K562 (cell line): Measurements from ENCODE around the gene TESK2. TPM values are rescaled to one million over a fixed set of nuclear protein-coding genes. Genes with fewer than 3 reads are reported as not detected.

ENCODE experiments used
- ATAC-seq: fragments of 200-7000 bp; cut with Tn5 transposase; 3 replicates; pipeline ENCODE4 v1.9.1; 2020; ENCODE audit warnings: moderate library complexity
- BruUV-seq: library from RNA; stranded (reverse); fragments of 400-500 nt; replicated peaks from 2 replicates; lab custom pipeline; 2021; lab: Mats Ljungman, UMichigan
- CTCF ChIA-PET: fragments of 300-600 bp; formaldehyde crosslinking; extraction: SDS; loops from one replicate; lab custom pipeline; 2021; ENCODE audit warnings: low intra/inter-chr PET ratio; lab: Yijun Ruan, JAX
- POLR2A ChIA-PET: fragments of 300-600, 350-650 bp; sonication (Branson Sonifier 250); formaldehyde crosslinking; extraction: SDS; loops from one replicate; lab custom pipeline; 2021; ENCODE audit warnings: antibody characterized with exemption, inconsistent platforms; lab: Yijun Ruan, JAX
- DNase-seq, 4 experiments: peaks; one replicate each; pipeline versions ENCODE4 v3.0.0 to v3.0.0-alpha.2; 2011 to 2018; ENCODE audit warnings: low spot score in 3 of 4, mixed read lengths in 3 of 4; ENCODE audit errors: extremely low read depth in 1 of 4
- FAIRE-seq: peaks from 2 replicates; lab custom pipeline; 2011; peaks lifted over from hg19 to GRCh38; lab: Jason Lieb, UNC
- H2AFZ ChIP-seq: 2 replicates; pipeline ENCODE4 v1.6.0; 2011; ENCODE audit warnings: low read depth, low read length, control low read depth, inconsistent platforms
- H3K27ac ChIP-seq: fragments of 200-600 bp; 3 replicates; pipeline ENCODE4 v1.8.0; 2011; ENCODE audit warnings: low read depth, mild to moderate bottlenecking, control low read depth, inconsistent platforms, low read length, moderate library complexity, mixed read lengths; ENCODE audit errors: extremely low read depth
- H3K27me3 ChIP-seq, 2 experiments: fragments of 300-600 bp in 1 of 2; 2 replicates in 1 of 2; 3 replicates in 1 of 2; pipeline versions ENCODE4 v1.6.0 to v1.8.0; 2011; ENCODE audit warnings: inconsistent platforms in 2 of 2, low read length in 2 of 2, mild to moderate bottlenecking in 1 of 2, mixed read lengths in 1 of 2, moderate library complexity in 1 of 2; ENCODE audit not compliant: control insufficient read depth in 2 of 2, insufficient read depth in 2 of 2
- H3K36me3 ChIP-seq: fragments of 300-600 bp; 3 replicates; pipeline ENCODE4 v1.8.0; 2011; ENCODE audit warnings: mild to moderate bottlenecking, low read length, inconsistent platforms; ENCODE audit not compliant: control insufficient read depth, insufficient read depth
- H3K4me1 ChIP-seq, 2 experiments: fragments of 200-600 bp in 1 of 2; replicated peaks in 1 of 2; 2 replicates in 1 of 2; 3 replicates in 1 of 2; pipeline versions ENCODE4 v1.5.1 to v1.8.0; 2011; ENCODE audit warnings: inconsistent platforms in 2 of 2, low read length in 2 of 2, mild to moderate bottlenecking in 1 of 2, mixed read lengths in 1 of 2, moderate library complexity in 1 of 2; ENCODE audit not compliant: control insufficient read depth in 2 of 2, insufficient read depth in 2 of 2
- H3K4me2 ChIP-seq: 2 replicates; pipeline ENCODE4 v1.6.1; 2011; ENCODE audit warnings: low read length, control low read depth, inconsistent platforms, mixed read lengths; ENCODE audit not compliant: insufficient read depth
- H3K4me3 ChIP-seq: fragments of 200-600 bp; sonication (generic), shearing (Covaris generic); 2 replicates; pipeline ENCODE4 v1.5.1; 2016; ENCODE audit warnings: control low read depth, inconsistent platforms
- H3K79me2 ChIP-seq: fragments of 200-600 bp; 3 replicates; pipeline ENCODE4 v1.8.0; 2011; ENCODE audit warnings: low read length, inconsistent platforms; ENCODE audit not compliant: control insufficient read depth, insufficient read depth
- H3K9ac ChIP-seq, 2 experiments: 2 replicates each; pipeline versions ENCODE4 v1.6.0 to v1.6.1; 2011; ENCODE audit warnings: low read depth in 2 of 2, low read length in 2 of 2, control low read depth in 1 of 2, inconsistent platforms in 1 of 2, mild to moderate bottlenecking in 1 of 2, mixed read lengths in 1 of 2; ENCODE audit not compliant: insufficient read depth in 1 of 2
- H3K9me1 ChIP-seq: one replicate; pipeline ENCODE4 v1.6.0; 2011; ENCODE audit warnings: inconsistent platforms, mild to moderate bottlenecking, low read length, moderate library complexity; ENCODE audit not compliant: control insufficient read depth, insufficient read depth
- H3K9me3 ChIP-seq: replicated peaks from 2 replicates; pipeline ENCODE4 v1.5.1; 2011; ENCODE audit warnings: low read depth, low read length, inconsistent platforms; ENCODE audit not compliant: control insufficient read depth, insufficient read depth
- H4K20me1 ChIP-seq: replicated peaks from 2 replicates; pipeline ENCODE4 v1.6.1; 2011; ENCODE audit warnings: low read length, inconsistent platforms, mixed read lengths; ENCODE audit not compliant: control insufficient read depth, insufficient read depth
- ERF ChIP-seq: fragments of 450-650 bp; formaldehyde crosslinking; IDR thresholded peaks from 2 replicates; pipeline ENCODE4 v1.4.0; 2020; ENCODE audit warnings: mild to moderate bottlenecking, mixed read lengths
- FOS ChIP-seq: IDR thresholded peaks from 3 replicates; pipeline ENCODE4 v1.6.1; 2011; ENCODE audit not compliant: insufficient read length; ENCODE audit errors: extremely low read depth
- HDAC1 ChIP-seq, 2 experiments: fragments of 450-650 bp; IDR thresholded peaks; 2 replicates each; pipeline ENCODE4 v1.6.1; 2016 to 2017; ENCODE audit warnings: inconsistent platforms in 1 of 2, mild to moderate bottlenecking in 1 of 2, moderate library complexity in 1 of 2
- HNRNPL ChIP-seq: fragments of 200-400 bp; formaldehyde crosslinking; IDR thresholded peaks from 2 replicates; pipeline ENCODE4 v1.6.1; 2017; ENCODE audit warnings: low read depth, mild to moderate bottlenecking, low read length
- KLF10 ChIP-seq: fragments of 250-450 bp; sonication (Bioruptor Pico); IDR thresholded peaks from 2 replicates; pipeline ENCODE4 v1.6.1; 2021; ENCODE audit warnings: matching md5 sums
- MLLT1 ChIP-seq, 2 experiments: fragments of 450-650 bp; IDR thresholded peaks; 2 replicates each; pipeline ENCODE4 v1.6.1; 2016
- MYBL2 ChIP-seq, 2 experiments: fragments of 450-650 bp in 1 of 2; sonication (generic) in 1 of 2; formaldehyde crosslinking in 1 of 2; IDR thresholded peaks; 2 replicates each; pipeline versions ENCODE4 v1.6.1 to v1.8.1; 2017 to 2022; ENCODE audit warnings: borderline replicate concordance in 1 of 2, inconsistent platforms in 1 of 2, low read depth in 1 of 2, mild to moderate bottlenecking in 1 of 2, missing genetic modification reagents in 1 of 2, moderate library complexity in 1 of 2
- NFIC ChIP-seq: fragments of 450-650 bp; IDR thresholded peaks from 2 replicates; pipeline ENCODE4 v1.6.1; 2017; ENCODE audit warnings: mild to moderate bottlenecking, inconsistent platforms
- PTRF ChIP-seq: fragments of 450-650 bp; IDR thresholded peaks from 2 replicates; pipeline ENCODE4 v1.6.1; 2016; ENCODE audit warnings: mild to moderate bottlenecking, missing genetic modification characterization, missing compliant biosample characterization
- RCOR1 ChIP-seq, 2 experiments: IDR thresholded peaks; 2 replicates each; pipeline ENCODE4 v1.6.1; 2012; ENCODE audit warnings: low read depth in 2 of 2, low read length in 2 of 2, borderline replicate concordance in 1 of 2, improper control_type of control experiment in 1 of 2
- ZNF133 ChIP-seq: fragments of 250-450 bp; sonication (Bioruptor Pico); IDR thresholded peaks from 2 replicates; pipeline ENCODE4 v1.4.0; 2020; ENCODE audit warnings: mild to moderate bottlenecking
- ZNF518B ChIP-seq: fragments of 250-450 bp; sonication (Bioruptor Pico); IDR thresholded peaks from 2 replicates; pipeline ENCODE4 v1.5.0; 2021; ENCODE audit warnings: mild to moderate bottlenecking, moderate library complexity
- ZNF695 ChIP-seq: fragments of 450-650 bp; formaldehyde crosslinking; IDR thresholded peaks from 2 replicates; pipeline ENCODE4 v1.4.0; 2020; ENCODE audit warnings: mild to moderate bottlenecking, moderate library complexity
- ZNF830 ChIP-seq: fragments of 250-450 bp; sonication (Bioruptor Pico); IDR thresholded peaks from 2 replicates; pipeline ENCODE4 v1.5.0; 2021; ENCODE audit warnings: mild to moderate bottlenecking
- WGBS: fragments of 100-300 bp; shearing (Covaris generic); methylation state at CpG from one replicate; pipeline ENCODE4 v1.1.6; 2016; ENCODE audit warnings: low coverage, mixed read lengths; ENCODE audit not compliant: insufficient coverage; ENCODE audit errors: missing lambda C conversion rate; 5-methylcytosine and 5-hydroxymethylcytosine counted together
- in situ Hi-C: fragments of 300-500 bp; cut with MboI; formaldehyde crosslinking; loops from 4 replicates; pipeline ENCODE4 v1.15.0; 2018; ENCODE audit warnings: inconsistent platforms, mixed read lengths
- intact Hi-C: fragments of 100-400 bp; cut with micrococcal nuclease; formaldehyde crosslinking; loops from 2 replicates; pipeline ENCODE4 v1.14.2; 2022
- polyA plus RNA-seq, 8 experiments: library from polyadenylated mRNA; depleted of rRNA in 4 of 8; stranded (reverse) in 5 of 8; unstranded in 3 of 8; fragments of >200 nt; fragmentation: Nextera tagmentation in 2 of 8; fragmentation: Illumina TruSeq in 1 of 8; extraction: Ambion mirVana in 2 of 8; extraction: Trizol in 1 of 8; gene quantifications; 2 replicates each; pipeline versions ENCODE4 v1.2.1 to v1.2.3, GENCODE V29; 2011 to 2014; ENCODE audit warnings: inconsistent platforms in 1 of 8, missing spikeins in 1 of 8
- total RNA-seq, 7 experiments: library from RNA; depleted of rRNA in 6 of 7; stranded (reverse); fragments of >200 nt in 6 of 7; fragmentation: Illumina TruSeq in 2 of 7; extraction: Trizol in 2 of 7; gene quantifications; 2 replicates each; pipeline versions ENCODE4 v1.2.1 to v1.2.3, GENCODE V29; 2011 to 2021; ENCODE audit warnings: low replicate concordance in 1 of 7

Gene TESK2
- total and polyA plus RNA-seq, 9 of the 15 experiments (the other 6 are each of a cell fraction or from before 2014, with no cell fraction given), result 1.6 to 5.3 (median 3.7) TPM

- TF ChIP-seq NFIC (peak; percentile 35; the same call in 1 of the 2 replicates), FOS (no peak)
- TF ChIP-seq, all 486 proteins: peak for 1
These were observed 12.7 kb downstream of the TESK2 start (continued) for GRCh38 chr1:45478121-45478814.

GRCh38 chr1:45477646-45478045 is 13.3 kb downstream of the TESK2 start:
- CTCF ChIA-PET, result no interaction called here
- no peak overlapping the region for H2AFZ ChIP-seq
- BruUV-seq, result no TSS peak
- no peak overlapping the region for H3K4me3 ChIP-seq
- H3K9me1 ChIP-seq, result no peaks in the 10 kb centered on the region
- no peak overlapping the region for H3K9ac ChIP-seq
- no peaks in the 10 kb centered on the region for H3K79me2 ChIP-seq
- FAIRE-seq (no peak), DNase-seq (no peak), ATAC-seq (no peak)
- POLR2A ChIA-PET, result interaction anchor here (1.0 to 1.5 kb wide), 5 partner anchors 12 to 138 kb away, joined by 3 to 4 read pairs (median 3); partner anchors contain the start of genes MMACHC, MUTYH, PRDX1 and TOE1
- H4K20me1 ChIP-seq, result no peaks in the 10 kb centered on the region
- in situ Hi-C loops, result no loop called here
- no peaks in the 10 kb centered on the region for H3K27me3 ChIP-seq
- no peak overlapping the region for H3K27ac ChIP-seq
- WGBS, result 36% methylated on average over 3 of the region's 3 CpGs
- no peaks in the 10 kb centered on the region for H3K9me3 ChIP-seq
- intact Hi-C loops, result no loop called here
- no peaks in the 10 kb centered on the region; a peak in 1 of 5 replicates for H3K4me1 ChIP-seq
- no peak overlapping the region for H3K4me2 ChIP-seq
- H3K36me3 ChIP-seq, result no peaks in the 10 kb centered on the region
- no peak for TF ChIP-seq MYBL2 (IDR thresholded peaks at IDR 0.05; ENCODE audit: low read depth)
- no peak for TF ChIP-seq MYBL2 (CRISPR knock-in tag; IDR thresholded peaks at IDR 0.05; ENCODE audit: borderline replicate concordance)
- TF ChIP-seq HNRNPL, result no peak
- TF ChIP-seq HDAC1 (IDR thresholded peaks at IDR 0.05), result no peak
- TF ChIP-seq KLF10 (CRISPR knock-in tag), result no peak
- no peak for TF ChIP-seq ZNF695 (CRISPR knock-in tag)
- TF ChIP-seq PTRF, result no peak
- TF ChIP-seq MLLT1 (IDR thresholded peaks at IDR 0.05), result no peak
- TF ChIP-seq ZNF830, result no peak
- TF ChIP-seq ERF (CRISPR knock-in tag), result no peak
- no peak for TF ChIP-seq ZNF518B (CRISPR knock-in tag)
- TF ChIP-seq RCOR1 (IDR thresholded peaks at IDR 0.05; ENCODE audit: borderline replicate concordance in 1 of 2, low read depth in 2 of 2, low read length in 2 of 2), result no peak
- TF ChIP-seq ZNF133 (CRISPR knock-in tag), result no peak
